Liver (tissue), 4 donors: ENCODE measurements around the gene SEMA3G. TPM values are rescaled to one million over a fixed set of nuclear protein-coding genes. Genes with fewer than 3 reads are reported as not detected.

ENCODE experiments used
- polyA plus RNA-seq, 2 donors: library from polyadenylated mRNA; stranded (reverse) in 1 of 2; unstranded in 1 of 2; fragments of 200-250 nt in 1 of 2; fragments of >200 nt in 1 of 2; fragmentation: Nextera tagmentation in 1 of 2; extraction: Ambion mirVana in 1 of 2; gene quantifications; one replicate each; pipeline versions ENCODE4 v1.2.1 to v1.2.3, GENCODE V29; 2013 to 2015
- total RNA-seq, 2 donors: library from RNA; depleted of rRNA; stranded (reverse); fragments of >200 nt; gene quantifications; one replicate each; pipeline ENCODE4 v1.2.3, GENCODE V29; 2014
- donor health status: healthy.
- donor health status: healthy.
- donor health status: healthy.

The SEMA3G gene
- total and polyA plus RNA-seq, 4 donors, result 0.47 to 1.2 (median 0.74) TPM

Other genes starting within 250 kb of the SEMA3G start
- 100 to 1,000 TPM in 1 of 2 donors, 10 to 100 TPM in 1; 32.3 to 129 TPM for gene ALAS1, start 246.9 kb downstream of the SEMA3G start, total RNA-seq
- gene ALAS1, start 246.9 kb downstream of the SEMA3G start, polyA plus RNA-seq, result 100 to 1,000 TPM; 145 to 421 TPM
- gene TLR9, start 219.5 kb downstream of the SEMA3G start, total RNA-seq, result not detected
- gene TLR9, start 219.5 kb downstream of the SEMA3G start, polyA plus RNA-seq, result under 1 TPM in 1 of 2 donors, not detected in 1; 0.02 TPM
- 10 to 100 TPM; 12.7 to 26.3 TPM for gene TWF2, start 205.9 kb downstream of the SEMA3G start, total RNA-seq
- gene TWF2, start 205.9 kb downstream of the SEMA3G start, polyA plus RNA-seq, result 10 to 100 TPM; 12.0 to 22.6 TPM
- 1 to 10 TPM; 5.5 TPM for gene PPM1M, start 199.3 kb downstream of the SEMA3G start, total RNA-seq
- gene PPM1M, start 199.3 kb downstream of the SEMA3G start, polyA plus RNA-seq, result 1 to 10 TPM; 2.8 to 3.8 TPM
- 10 to 100 TPM; 31.7 to 44.3 TPM for gene WDR82, start 166.5 kb downstream of the SEMA3G start, total RNA-seq
- gene WDR82, start 166.5 kb downstream of the SEMA3G start, polyA plus RNA-seq, result 10 to 100 TPM in 1 of 2 donors, 1 to 10 TPM in 1; 4.3 to 19.4 TPM
- gene GLYCTK, start 157.3 kb downstream of the SEMA3G start, total RNA-seq, result 100 to 1,000 TPM in 1 of 2 donors, 10 to 100 TPM in 1; 67.8 to 224 TPM
- gene GLYCTK, start 157.3 kb downstream of the SEMA3G start, polyA plus RNA-seq, result 100 to 1,000 TPM; 176 to 180 TPM
- gene DNAH1, start 128.8 kb downstream of the SEMA3G start, total RNA-seq, result 1 to 10 TPM; 1.5 to 6.0 TPM
- 1 to 10 TPM; 1.7 to 3.3 TPM for gene DNAH1, start 128.8 kb downstream of the SEMA3G start, polyA plus RNA-seq
- 10 to 100 TPM; 38.0 to 57.2 TPM for gene BAP1, start 35.1 kb downstream of the SEMA3G start, total RNA-seq
- 10 to 100 TPM; 19.4 to 39.3 TPM for gene BAP1, start 35.1 kb downstream of the SEMA3G start, polyA plus RNA-seq
- 1 to 10 TPM; 4.7 to 7.8 TPM for gene PHF7, start 34.4 kb downstream of the SEMA3G start, total RNA-seq
- 1 to 10 TPM; 1.6 to 2.8 TPM for gene PHF7, start 34.4 kb downstream of the SEMA3G start, polyA plus RNA-seq
- under 1 TPM; 0.28 to 0.75 TPM for gene TNNC1, start 8.9 kb upstream of the SEMA3G start, total RNA-seq
- under 1 TPM; 0.21 to 0.42 TPM for gene TNNC1, start 8.9 kb upstream of the SEMA3G start, polyA plus RNA-seq
- 10 to 100 TPM; 18.5 to 39.8 TPM for gene NISCH, start 10.5 kb upstream of the SEMA3G start, total RNA-seq
- 10 to 100 TPM; 10.8 to 16.7 TPM for gene NISCH, start 10.5 kb upstream of the SEMA3G start, polyA plus RNA-seq
- 100 to 1,000 TPM in 1 of 2 donors, 10 to 100 TPM in 1; 43.0 to 198 TPM for gene STAB1, start 50.2 kb upstream of the SEMA3G start, total RNA-seq
- gene STAB1, start 50.2 kb upstream of the SEMA3G start, polyA plus RNA-seq, result 10 to 100 TPM; 42.0 to 99.9 TPM
- gene NT5DC2, start 88.8 kb upstream of the SEMA3G start, total RNA-seq, result 10 to 100 TPM in 1 of 2 donors, 1 to 10 TPM in 1; 2.8 to 20.9 TPM
- 1 to 10 TPM; 3.0 to 3.2 TPM for gene NT5DC2, start 88.8 kb upstream of the SEMA3G start, polyA plus RNA-seq
- gene UQCC5, start 91.5 kb upstream of the SEMA3G start, total RNA-seq, result 1 to 10 TPM; 3.3 to 8.5 TPM
- 10 to 100 TPM in 1 of 2 donors, 1 to 10 TPM in 1; 5.1 to 39.9 TPM for gene UQCC5, start 91.5 kb upstream of the SEMA3G start, polyA plus RNA-seq
- gene PBRM1, start 240.8 kb upstream of the SEMA3G start, total RNA-seq, result 10 to 100 TPM; 57.7 to 65.7 TPM
- 10 to 100 TPM in 1 of 2 donors, 1 to 10 TPM in 1; 7.1 to 19.7 TPM for gene PBRM1, start 240.8 kb upstream of the SEMA3G start, polyA plus RNA-seq
- gene GNL3, start 240.9 kb upstream of the SEMA3G start, total RNA-seq, result 10 to 100 TPM; 26.5 to 82.2 TPM
- gene GNL3, start 240.9 kb upstream of the SEMA3G start, polyA plus RNA-seq, result 10 to 100 TPM; 38.5 to 45.1 TPM